GM10847 (cell line): Measurements from ENCODE around the gene FUT8.

ENCODE experiments used
- POLR2A ChIP-seq: IDR thresholded peaks from 2 replicates; pipeline ENCODE4 v1.6.1; 2011; ENCODE audit not compliant: insufficient read length; ENCODE audit errors: extremely low read depth

FUT8 gene

GRCh38 chr14:65471038-65471878 lies 58.7 kb downstream of the FUT8 start:
- TF ChIP-seq POLR2A: no peak

DNA sequence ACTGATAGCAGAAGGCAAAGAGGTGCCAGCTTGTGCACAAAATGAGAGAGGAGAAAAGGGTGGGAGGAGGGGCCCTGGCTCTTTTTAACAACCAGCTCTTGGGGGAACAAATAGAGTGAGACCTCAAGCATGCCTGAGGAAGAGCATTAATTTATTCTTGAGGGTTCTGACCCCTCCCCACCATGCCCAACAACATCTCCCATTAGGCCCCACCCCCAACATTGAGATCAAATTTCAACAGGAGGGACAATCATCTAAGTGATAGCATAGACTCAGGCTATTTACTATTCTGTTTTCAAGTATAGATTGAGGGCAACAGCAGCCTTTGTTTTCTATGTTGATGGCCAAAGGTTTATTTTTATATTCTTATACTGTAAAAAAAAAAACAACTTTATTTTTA lies 59.7 kb downstream of the FUT8 start:
- TF ChIP-seq POLR2A: no peak

DNA sequence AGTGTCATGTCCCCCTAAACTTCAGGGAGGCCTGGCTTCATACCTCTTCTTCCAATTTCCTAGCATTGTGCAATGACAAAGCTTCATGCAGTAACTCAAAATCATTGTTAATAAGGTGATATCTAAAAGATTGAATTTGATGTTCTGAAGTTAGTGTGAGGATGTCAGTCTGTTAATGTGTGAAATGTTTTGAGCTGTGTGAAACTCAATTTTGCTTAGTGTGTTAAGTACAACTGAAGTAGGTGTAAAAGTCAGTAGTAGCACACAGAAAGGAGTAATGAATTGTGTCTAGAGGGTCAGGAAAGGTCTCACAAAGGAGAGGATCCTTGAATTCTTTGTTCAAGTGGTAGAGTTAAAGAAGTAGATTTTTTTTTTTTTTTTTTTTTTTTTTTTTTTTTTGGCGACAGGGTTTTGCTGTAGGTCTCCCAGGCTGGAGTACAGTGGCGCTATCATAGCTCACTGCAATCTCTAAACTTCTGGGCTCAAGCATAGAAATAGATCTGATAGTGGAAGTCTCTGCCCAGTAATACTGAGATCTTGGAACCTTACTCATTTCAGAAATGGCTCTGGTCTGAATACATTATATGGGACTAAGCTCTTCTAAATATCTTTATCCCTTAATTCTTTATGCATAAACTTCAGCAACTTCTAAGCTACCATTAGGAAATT lies 63.9 kb downstream of the FUT8 start:
- TF ChIP-seq POLR2A: no peak

DNA sequence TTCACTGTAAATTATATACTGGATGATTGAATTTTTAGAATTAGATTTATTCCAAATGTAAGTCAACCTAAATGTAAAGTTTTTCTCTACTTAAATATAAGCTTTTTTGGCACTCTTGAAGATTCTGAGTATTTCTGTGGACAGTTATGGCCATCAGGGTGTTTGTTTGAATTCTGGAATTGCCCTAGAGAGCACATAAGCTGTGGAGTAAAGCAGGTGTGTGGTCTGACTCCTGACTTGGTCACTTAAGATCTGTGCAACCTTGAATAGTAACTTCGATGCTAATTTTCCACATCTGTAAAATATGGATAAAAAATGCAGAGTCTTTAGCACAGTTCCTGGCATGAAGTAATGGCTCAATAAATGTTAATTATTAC lies 64.4 kb downstream of the FUT8 start:
- no peak for TF ChIP-seq POLR2A

GRCh38 chr14:65478017-65478416 lies 65.5 kb downstream of the FUT8 start:
- no peak for TF ChIP-seq POLR2A

DNA sequence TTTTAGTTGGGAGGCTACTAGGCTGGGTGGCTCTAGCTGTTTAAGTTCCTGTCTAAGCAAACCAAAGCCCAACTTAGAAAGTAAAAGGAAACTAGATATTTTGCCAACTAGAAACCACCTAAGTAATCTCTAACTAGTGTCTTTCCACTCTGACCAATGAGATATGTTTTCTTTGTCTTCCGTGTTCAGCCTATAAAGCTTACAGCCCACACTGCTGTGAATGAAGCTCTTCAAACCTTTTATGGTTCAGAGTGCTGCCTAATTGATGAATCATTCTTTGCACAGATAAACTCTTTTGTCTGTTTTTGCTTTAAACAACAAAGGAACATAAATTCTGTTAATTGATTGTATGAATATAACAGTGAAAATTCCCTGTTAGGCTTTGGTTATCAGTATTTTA lies 66.1 kb downstream of the FUT8 start:
- no peak for TF ChIP-seq POLR2A

GRCh38 chr14:65479386-65479785 lies 66.9 kb downstream of the FUT8 start:
- no peak for TF ChIP-seq POLR2A

- TF ChIP-seq POLR2A: no peak
Measured at GRCh38 chr14:65482757-65483438, 70.4 kb downstream of the FUT8 start.

- no peak for TF ChIP-seq POLR2A
Measured at GRCh38 chr14:65483647-65484046, 71.1 kb downstream of the FUT8 start.

DNA sequence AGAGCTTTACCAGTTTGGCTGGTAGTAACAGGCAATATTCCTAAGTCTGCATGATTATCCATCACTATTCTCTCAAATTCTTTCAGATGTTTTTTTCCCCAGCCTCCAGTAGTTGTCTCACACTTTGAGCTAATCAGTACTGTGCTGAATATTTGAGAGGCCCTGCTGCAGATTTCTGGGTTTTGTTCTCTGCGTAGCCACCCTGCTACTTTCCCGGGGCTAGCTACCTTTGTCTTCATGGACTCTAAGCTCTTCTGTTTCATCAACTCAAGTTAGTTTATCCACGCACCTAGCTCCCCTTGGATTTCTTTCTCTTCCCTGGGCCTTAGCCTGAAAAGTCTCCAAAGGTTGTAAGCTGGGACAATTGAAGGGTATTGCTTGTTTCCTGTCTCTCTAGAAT lies 73.0 kb downstream of the FUT8 start:
- no peak for TF ChIP-seq POLR2A

DNA sequence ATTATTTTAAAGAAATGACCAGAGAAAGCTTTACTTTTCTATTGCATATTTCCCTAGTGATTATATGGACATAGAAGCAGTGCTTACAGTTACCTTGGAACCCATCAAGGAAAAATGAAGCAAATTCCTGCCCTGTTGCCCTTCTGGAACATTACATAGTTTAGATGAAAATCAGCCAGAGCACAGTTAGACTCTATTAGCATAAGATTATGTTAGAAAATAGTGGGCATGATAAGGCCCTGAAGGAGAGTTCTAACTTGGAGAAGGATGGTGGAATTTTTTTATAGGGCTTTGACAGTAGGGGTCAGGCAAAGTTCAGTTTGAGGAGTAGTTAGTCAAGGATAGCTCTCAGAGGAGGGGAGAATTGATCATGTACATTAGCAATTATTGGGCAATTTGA lies 74.3 kb downstream of the FUT8 start:
- no peak for TF ChIP-seq POLR2A

- no peak for TF ChIP-seq POLR2A
Measured at GRCh38 chr14:65487783-65488494, 75.4 kb downstream of the FUT8 start.

- TF ChIP-seq POLR2A: no peak
Measured at GRCh38 chr14:65491274-65491673, 78.7 kb downstream of the FUT8 start.

- no peak for TF ChIP-seq POLR2A
Measured at GRCh38 chr14:65492266-65492665, 79.7 kb downstream of the FUT8 start.

DNA sequence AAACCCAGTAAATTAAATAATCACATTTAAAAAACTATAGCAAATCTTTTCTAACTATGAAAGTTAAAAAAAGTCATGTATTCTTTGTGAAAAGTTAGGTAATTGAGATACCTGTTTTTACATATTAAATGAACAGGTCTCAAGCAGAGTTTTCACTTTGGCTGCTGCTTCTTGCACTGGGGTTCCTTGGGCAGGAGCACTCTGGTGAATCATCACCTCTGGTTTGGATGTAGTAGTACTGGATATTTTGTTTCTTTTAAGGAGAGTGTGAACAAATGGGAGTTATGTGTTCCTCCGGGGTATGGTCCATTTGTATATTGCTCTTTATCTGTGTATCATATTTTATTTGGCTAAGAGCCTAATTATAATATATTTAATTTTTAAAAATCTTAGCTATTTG lies 82.7 kb downstream of the FUT8 start:
- TF ChIP-seq POLR2A: no peak
